NCI-H128 (cell line): ENCODE data around the gene ZNF503.

Experiments
- DNase-seq: peaks from one replicate; lab custom pipeline; 2025; ENCODE audit not compliant: unreplicated experiment; lab: John Stamatoyannopoulos, UW

The ZNF503 gene

GRCh38 chr10:75401569-75402485 lies at the start of gene ZNF503:
ZNF503 (minus strand) TSS chr10:75401764; CDS start chr10:75401419, 345 bp downstream.
- peak; percentile 91 for DNase-seq

DNA sequence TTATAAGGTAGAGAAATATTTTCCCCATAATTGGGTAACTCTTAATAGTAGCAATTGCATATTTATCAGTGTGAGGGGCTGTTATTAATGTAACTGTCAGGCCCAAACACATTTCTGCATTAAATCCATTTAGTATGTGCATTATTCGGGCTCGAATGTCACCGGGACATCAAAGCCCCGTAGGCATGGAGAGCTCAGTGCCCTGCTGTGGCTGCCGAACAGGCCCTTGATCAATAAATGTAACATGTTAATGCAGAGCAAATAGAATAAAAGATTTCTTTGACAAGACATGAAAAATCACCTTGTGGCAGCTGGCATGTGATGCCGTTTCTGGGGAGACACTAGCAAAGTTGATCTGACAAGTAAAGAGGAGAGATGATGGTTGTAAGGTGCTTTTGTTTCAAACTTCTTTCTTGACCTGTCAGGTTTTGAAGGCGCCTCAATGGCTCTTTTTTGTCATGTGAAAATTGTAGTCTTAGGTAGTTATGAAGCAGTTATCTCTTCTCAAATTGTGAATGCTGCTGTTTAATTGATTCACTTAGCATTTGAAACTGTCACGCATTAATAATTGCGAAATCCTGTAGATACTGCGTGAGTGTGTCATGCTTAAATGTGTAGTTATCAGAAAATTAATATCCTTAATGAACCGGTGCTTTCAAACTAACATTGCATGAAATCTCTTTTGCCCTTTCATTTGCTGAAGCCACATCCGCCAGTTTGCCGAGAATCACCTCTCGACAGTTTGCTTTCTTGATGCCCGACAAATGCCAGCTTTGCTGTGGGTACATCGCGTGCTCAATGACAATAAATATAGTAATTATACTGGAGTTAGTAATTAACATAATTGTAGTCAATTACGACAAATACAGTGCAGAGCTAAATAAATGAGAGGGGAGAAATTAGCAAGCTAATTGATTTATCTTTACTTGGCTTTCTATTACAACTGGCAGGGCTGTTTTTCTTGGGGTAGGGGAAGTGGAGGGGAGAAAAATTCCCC lies 49.4 kb upstream of the ZNF503 start:
- no peak for DNase-seq

- no peak for DNase-seq
Observed at GRCh38 chr10:75450075-75450445, 48.5 kb upstream of the ZNF503 start.

- no peak for DNase-seq
Observed at GRCh38 chr10:75449382-75450074, 48.0 kb upstream of the ZNF503 start.

- DNase-seq: no peak
Observed at GRCh38 chr10:75448166-75448565, 46.6 kb upstream of the ZNF503 start.

DNA sequence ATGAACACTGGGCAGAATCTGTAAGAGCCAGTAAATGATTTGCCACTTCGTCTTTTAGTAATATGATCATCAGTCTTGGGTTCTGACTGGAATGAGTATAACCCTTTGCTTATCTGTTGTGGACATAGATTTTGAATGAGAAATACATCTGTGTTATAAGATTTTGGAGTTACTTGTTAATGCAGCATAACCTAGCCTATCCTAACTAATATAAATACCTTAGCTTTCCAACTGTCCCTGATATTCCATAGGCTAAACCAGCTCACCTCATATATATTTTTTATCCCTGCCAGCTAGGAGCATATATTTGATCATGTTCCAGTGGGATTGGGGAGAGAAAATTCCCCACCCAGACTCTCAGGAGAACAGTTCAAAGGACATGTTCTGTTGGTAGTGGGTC lies 44.9 kb upstream of the ZNF503 start:
- DNase-seq: no peak

DNA sequence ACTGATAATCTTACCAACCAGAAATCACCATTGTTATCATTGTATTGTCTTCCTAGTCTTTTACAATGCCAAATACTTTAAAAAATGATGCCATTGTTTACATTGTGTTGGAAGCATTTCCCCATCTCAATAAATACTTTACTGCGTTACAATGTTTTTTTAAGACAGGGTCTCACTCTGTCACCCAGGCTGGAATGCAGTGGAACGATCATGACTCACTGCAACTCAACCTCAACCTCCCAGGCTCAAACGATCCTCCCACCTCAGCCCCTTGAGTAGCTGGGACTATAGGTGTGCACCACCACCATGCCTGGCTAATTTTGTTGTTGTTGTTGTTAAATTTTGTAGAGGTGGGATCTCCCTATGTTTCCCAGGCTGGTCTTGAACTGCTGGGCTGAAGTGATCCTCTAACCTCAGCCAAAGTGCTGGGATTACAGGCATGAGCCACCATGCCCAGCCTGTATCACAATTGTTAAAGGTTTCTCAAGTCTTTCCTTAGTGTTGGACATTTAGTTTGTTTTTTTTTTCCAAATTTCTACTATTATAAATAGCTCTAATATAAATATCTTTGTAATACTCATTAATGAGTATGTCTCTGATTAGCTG lies 43.3 kb upstream of the ZNF503 start:
- no peak for DNase-seq

- no peak for DNase-seq
Observed at GRCh38 chr10:75443362-75443761, 41.8 kb upstream of the ZNF503 start.

DNA sequence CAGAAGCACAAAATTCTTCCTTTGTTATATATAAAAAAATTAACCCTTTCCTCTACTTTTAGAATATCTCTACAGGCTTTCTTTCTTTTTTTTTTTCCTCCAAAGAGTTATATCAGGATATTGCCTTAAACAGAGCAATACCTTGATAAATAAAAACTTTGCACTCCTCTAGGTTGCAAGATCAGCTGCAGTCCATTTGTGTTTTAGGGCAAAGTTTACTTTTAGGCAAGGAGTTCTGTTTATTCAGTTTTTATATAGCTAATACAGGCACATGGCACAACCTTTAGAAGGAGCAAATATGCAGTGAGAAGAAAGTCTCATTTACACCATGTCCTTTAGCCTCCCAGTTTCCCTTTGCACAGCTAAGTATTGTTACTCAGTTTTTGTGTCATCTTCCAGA lies 40.1 kb upstream of the ZNF503 start:
- no peak for DNase-seq

DNA sequence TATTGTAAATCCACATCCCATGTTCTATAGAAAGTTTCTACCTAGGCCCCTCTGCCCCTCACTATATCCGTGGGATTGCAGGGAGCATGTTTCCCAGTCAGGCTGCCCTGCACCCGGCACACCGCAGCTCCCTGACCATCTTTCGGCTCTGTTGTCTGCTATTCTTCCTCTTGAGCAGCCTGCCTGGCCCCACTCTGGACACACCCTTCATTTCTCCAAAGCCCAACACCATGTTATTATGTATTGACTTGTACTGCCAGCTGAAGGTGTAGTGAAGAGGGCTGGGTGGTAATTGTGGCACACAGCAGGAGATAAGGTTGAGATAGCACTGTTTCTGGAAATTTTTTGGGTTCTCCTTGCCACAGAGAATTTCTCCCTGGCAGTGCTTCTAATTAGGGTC lies 39.6 kb upstream of the ZNF503 start:
- no peak for DNase-seq

GRCh38 chr10:75440271-75440793 lies 38.8 kb upstream of the ZNF503 start:
- no peak for DNase-seq

DNA sequence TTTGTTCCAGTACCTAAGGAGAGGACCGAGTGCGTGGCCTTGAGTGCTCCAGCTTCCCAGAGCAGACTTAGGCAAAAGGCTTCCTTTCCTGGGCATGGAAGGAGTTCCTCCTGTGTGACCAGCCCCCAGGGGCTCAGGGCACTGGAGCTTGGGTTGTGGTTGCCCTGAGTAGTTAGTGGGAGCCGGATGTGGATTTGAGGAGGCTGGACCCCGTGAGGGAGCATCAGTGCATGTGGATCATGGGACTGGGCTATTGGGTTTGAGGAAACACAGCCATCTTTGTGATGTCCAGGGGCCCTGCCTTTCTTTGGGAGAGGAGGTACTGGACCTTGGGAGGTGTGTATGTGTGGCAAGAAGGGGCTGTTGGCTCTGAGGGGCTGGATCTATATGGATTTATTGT lies 38.2 kb upstream of the ZNF503 start:
- DNase-seq: no peak

DNA sequence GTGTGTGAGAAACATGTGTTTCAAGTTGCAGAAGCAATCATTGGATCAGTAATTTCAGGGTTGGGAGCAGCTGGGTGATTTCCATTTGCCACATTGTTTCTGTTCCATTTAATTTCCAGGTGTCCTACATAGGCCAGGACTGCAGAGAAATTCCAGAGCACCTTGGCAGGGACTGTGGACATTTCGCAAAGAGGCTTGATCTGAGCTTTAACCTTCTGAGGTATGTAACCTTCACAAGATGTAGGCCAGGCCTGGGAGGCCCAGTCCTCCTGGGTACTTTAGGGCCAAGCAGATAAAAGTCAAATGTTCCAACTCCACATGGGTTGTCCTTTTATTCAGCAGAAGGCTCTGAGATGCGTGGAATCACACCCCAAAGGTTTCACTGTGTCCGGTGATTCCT lies 36.7 kb upstream of the ZNF503 start:
- no peak for DNase-seq

GRCh38 chr10:75437693-75438092 lies 36.1 kb upstream of the ZNF503 start:
- DNase-seq: no peak

GRCh38 chr10:75436896-75437295 lies 35.3 kb upstream of the ZNF503 start:
- DNase-seq: no peak

DNA sequence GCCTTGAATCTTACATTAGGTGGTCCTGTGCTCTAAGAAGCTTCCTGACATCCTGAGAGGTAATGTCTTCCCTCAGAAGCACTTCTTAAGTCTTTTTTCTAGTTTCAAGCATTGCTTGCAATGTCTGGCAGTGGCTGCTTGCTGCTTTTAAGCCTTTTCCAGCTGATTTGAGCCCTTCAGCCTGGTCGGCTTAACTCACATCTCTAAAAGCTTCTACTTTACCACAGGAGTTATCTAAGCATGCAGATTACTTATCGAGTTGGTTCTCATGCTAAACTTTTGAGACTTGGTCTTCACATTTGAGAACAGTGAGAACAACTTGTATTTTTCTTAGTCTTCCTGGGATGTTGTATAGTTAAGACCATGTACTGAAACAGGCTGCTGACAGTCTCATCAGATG lies 33.7 kb upstream of the ZNF503 start:
- DNase-seq: no peak

DNA sequence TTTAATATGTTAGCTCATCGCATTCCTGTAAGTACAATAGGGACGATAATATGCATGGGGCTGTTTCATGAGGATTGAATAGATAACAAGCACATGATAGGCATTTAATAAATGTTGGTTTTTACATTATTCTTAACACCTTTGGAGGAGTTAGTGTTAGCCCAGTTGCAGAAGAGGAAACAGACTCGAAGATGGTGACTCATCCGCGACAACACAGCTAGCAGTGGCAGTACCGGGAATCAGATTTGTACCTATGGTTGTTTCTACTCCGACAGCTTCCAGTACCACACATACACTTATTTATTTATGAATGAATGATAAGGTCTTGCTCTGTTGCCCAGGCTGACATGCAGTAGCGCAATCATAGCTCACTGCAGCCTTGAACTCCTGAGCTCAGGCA lies 32.7 kb upstream of the ZNF503 start:
- no peak for DNase-seq

- DNase-seq: no peak
Observed at GRCh38 chr10:75433216-75433615, 31.7 kb upstream of the ZNF503 start.

GRCh38 chr10:75432763-75433162 lies 31.2 kb upstream of the ZNF503 start:
- no peak for DNase-seq

DNA sequence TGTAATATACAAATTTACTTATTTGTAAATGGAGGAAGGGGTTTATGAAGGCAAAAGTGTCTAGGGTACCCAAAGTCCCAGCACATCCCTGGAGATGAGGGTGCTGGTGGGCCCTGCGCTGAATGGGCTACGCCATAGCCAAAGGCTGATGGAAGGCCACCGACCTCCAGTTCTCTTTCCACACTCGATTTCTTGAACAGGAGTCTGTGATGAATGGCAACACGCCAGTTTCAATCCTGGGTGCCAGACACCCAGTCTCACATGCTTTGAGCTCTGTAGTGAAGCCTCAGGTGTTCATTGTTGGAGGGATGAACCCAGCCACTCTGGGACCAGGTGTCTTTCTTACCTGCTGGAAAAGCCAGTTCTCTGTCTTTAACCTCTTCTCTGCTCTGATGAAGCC lies 30.6 kb upstream of the ZNF503 start:
- no peak for DNase-seq
